RPMI7951 (cell line): ENCODE results near the gene TAF4. TPM values are rescaled to one million over a fixed set of nuclear protein-coding genes. Genes with fewer than 3 reads are reported as not detected.
"Not testable (repeated sequence)": the region's sequence is repeated elsewhere in the genome, so short reads cannot be mapped to it uniquely, and the experiment has no call there.

Source experiments
- DNase-seq: peaks from one replicate; pipeline ENCODE4 v3.0.0-alpha.2; 2012; ENCODE audit warnings: low read depth
- total RNA-seq: library from RNA; depleted of rRNA; stranded (reverse); fragments of >200 nt; shearing (Covaris generic); gene quantifications from 2 replicates; pipeline ENCODE4 v1.2.3, GENCODE V29; 2014

Gene TAF4
- total RNA-seq, 1 experiment from 2014 or later: 6.5 TPM

DNA sequence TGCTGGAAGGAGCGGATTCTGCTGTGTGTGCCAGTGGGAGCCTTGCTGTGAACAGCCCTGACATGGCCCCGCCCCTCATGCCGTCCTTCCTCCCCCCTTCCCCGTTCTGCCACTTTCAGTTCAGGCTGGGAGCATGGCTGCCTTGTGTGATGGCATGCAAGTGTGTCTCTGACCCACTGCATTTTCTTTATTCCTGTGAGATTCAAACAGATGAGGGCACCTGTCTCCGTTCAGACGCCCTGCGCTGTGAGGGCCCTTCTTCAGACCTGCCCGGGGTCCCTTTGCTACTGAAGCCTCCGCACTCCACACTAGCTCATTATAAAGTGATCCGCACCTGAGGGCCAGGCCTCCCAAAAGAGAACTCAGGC is 88.3 kb downstream of the TAF4 start:
- no peak for DNase-seq

DNA sequence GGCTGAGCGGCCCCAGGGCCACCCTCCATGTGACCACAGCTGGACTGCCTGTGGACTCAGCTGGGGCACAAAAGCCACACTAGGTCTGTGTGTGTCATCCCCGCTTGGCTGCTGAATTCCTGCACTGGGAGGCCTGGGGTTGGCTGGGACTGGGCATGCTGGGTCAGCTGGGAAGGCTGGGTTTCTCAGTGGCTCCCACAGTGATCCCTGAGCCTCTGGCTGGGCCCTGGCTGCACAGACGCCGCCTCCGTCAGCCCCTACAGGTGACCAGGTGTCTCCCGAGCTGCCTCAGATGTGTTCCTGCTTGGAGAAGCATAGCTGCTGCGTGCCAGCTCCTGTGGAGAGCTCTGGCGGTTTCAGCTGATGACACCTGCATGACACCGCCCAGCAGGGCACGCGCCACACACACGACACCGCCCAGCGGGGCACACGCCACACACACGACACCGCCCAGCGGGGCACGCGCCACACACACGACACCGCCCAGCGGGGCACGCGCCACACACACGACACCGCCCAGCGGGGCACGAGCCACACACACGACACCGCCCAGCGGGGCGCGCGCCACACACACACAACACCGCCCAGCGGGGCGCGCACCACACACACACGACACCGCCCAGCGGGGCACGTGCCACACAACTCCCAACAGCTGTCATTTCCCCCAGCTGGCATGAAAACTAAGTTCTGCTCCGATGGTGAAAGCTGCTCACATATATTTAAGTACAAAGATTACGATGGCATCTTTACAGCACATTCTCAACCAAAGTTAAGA is 88.8 kb downstream of the TAF4 start:
- DNase-seq: no peak

DNA sequence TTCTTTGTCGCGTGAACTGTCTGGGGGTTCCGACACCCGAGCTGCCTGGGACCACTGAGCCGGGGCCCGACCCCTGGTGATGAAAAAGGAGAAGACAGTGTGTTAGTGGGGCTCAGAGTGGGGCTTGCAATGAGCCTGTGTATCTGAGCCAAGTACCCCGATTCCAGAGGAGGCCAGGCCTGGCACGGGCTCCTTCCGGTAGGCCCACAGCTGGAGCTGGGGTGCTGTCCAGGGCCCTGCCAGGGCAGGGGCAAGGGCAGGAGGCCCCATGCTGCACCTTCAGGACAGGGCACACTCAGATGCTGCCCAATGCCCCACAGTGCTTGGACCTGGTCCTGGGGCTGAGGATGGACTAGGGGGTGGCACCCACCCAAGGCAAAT is 89.4 kb downstream of the TAF4 start:
- no peak for DNase-seq

DNA sequence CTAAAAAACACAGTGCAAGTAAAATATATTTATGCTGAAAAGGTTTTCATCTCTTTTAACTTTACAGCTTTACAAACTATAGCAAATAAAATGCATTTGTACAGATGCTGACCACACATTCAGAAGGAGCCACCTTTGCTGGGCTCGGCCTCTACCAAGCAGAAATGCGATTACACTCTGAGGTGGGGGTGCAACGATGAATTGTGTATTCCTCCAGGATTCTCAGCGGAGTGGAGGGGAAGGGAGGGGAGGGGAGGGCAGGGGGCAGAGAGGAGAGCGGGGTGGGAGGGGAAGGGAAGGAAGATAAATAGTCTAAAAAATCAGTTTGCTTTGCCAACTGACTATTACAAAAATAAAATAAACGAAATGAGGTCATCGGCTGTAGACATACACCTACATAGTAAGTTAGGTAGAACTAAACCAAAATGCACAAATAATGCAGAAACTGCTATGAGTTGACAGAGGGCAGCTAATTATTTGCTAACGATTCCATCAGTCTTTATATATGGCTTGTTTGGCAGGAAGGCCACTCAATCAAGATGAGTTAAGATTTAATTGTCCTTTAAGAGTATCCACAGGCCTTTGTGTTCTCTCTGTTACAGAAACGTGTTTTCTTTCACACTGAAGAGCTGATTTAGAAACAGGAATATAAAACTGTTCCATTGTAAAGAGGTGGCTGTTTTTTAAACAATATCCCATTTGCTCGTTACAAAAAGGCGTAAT is 90.1 kb downstream of the TAF4 start:
- DNase-seq: no peak

DNA sequence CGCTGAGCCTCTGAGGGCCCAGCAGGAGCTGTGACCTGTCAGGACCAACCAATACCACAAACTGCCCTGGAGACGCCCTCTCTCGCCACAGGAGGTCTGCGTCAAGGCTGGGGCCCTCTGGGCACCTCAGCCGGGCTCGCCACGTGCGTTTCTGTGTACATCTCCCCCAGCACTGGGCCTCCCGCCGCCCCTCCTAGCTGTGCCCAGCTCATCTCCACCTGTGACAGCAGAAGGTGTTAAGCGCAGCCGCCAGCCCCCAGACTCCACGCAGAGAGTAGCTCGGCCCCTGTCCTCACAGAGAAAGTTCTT is 91.4 kb downstream of the TAF4 start:
- DNase-seq: no peak

DNA sequence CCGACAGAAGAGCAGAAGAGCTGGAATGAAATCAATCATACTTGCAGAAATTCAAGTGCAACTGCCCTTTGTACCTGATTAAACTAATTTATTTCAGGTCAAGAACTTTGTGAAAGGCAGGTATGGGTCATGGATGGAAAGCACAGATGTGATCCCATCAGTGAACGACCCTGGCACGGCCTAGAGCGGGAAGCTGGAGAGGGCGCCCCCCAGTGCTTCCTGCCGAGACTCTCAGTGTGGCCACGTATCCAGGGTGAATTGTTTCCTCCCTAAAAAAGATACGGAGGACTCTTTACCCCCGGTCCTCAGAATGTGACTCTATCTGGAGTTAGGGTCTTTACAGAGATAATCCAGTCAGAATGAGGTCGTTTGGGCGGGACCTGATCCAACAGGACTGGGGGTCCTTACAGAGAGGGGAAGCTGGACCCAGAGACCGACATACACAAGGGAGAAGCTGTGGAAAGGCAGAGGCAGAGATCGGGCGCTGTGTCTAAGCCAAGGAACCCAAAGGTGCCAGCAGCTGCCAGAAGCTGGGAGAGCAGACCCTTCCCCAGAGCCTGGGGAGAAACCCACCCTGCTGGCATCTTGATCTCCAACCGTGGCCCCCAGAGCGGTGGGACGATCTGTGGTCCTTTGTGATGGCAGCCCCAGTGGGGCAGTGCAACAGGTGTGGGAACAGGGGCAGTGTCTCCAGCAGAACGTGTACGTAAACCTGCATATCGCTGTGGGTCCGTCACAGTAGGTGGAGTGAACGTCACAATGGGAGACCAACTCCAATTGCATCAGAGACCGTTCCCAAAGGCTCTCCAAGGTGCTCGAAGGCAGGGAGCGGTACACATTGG is 91.9 kb downstream of the TAF4 start:
- DNase-seq: no peak

DNA sequence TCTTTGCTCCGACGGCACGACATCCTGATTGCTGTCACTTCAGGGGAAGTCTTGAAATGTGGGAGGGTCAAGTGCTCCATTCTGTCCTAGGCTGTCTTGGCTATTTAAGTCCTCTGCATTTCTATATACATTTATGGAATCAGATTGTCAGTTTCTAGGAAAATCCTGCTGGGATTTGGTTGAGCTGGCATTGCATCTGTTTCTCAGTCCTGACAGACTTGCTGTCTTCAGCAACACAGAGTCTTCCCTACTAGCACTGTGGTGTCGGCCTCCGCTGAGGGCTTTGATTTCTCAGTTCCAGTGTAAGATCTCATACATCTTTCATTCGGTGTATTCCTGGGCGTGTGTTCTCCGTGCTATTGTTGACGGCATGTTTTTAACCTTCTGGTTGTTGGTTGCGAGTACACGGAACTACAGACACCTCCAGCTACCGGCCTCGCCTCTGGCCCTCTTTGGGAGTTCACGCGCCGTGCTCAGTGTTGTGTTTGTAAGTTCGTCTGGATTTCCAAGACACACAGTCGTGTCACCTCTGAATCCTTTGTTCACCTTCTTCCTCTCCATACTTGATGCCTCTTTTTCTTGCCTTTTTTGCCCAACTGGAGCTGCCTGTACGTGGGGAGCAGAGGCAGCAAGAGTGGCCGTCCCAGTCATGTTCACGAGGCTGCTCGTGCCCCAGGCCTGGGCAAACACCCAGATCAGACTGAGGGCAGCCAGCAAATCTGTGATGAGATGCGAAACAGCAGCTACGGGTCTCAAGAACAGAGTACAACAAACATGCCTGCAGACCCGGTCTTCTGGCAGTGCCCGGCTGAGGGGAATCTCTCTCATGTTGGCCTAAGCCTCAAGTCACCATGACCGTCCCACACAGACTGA is 92.8 kb downstream of the TAF4 start:
- no peak for DNase-seq

DNA sequence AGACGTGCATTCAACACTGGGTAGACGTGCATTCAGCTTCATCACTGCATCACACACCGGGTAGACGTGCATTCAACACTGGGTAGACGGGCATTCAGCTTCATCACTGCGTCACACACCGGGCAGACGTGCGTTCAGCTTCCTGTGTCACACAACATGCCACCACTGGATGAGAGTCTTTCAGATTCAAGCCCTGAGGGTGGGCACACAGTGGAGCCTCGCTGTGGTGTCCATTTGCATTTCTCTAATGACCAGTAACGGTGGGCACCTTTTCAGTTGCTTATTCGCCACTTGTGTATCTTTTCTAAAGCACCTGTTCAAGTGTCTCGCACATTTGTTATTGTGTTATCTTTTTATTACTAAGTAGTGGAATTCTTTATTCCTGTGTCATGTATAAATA is 94.1 kb downstream of the TAF4 start:
- DNase-seq: not testable (repeated sequence)

DNA sequence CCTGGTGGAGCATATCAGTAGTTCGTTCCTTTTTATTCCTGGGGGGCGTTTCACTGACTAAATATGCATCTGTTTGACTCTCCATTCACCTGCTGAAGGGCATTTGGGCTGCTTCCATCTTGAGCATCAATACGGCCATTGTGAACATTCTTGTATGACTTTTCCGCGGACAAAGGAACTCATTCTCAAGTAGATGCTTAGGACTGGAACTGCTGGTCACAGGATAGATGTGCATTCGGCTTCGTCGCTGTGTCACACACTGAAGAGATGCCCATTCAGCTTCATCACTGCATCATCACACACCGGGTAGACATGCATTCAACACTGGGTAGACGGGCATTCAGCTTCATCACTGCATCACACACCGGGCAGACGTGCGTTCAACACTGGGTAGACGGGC is 95.3 kb downstream of the TAF4 start:
- DNase-seq: peak; percentile 18

DNA sequence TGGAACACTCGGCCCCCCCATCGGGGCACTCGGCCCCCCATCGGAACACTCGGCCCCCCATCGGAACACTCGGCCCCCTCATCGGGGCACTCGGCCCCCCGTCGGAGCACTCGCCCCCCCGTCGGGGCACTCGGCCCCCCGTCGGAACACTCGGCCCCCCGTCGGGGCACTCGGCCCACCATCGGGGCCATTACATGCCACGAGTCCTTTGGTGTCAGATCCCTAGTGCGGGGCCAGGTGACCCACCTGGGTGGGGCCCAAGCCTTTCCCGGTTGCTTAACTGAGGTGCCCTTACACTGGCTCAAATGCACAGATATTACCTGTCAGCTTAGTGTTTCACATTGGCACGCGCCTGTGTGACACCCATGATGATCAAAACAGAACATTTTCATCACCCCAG is 95.9 kb downstream of the TAF4 start:
- DNase-seq: no peak

DNA sequence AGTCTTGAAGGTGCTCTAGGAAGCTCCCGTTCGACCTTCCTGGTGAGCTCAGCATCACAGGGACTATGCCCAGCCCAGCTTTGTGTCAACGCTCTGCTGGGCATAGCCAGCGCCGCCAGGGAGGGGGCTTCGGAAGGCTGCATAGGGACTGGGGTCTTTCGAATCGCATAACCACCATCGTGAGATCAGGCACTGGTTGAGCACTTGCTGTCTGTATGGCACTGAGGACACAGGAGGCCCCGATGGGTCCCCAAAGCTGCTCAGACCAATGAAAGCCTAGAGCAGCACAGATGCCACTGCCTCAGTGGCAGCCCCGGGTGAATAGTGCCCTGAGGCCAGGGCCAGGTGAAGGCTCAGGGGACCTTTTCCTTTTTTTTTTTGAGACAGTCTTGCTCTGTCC is 96.7 kb downstream of the TAF4 start:
- no peak for DNase-seq

DNA sequence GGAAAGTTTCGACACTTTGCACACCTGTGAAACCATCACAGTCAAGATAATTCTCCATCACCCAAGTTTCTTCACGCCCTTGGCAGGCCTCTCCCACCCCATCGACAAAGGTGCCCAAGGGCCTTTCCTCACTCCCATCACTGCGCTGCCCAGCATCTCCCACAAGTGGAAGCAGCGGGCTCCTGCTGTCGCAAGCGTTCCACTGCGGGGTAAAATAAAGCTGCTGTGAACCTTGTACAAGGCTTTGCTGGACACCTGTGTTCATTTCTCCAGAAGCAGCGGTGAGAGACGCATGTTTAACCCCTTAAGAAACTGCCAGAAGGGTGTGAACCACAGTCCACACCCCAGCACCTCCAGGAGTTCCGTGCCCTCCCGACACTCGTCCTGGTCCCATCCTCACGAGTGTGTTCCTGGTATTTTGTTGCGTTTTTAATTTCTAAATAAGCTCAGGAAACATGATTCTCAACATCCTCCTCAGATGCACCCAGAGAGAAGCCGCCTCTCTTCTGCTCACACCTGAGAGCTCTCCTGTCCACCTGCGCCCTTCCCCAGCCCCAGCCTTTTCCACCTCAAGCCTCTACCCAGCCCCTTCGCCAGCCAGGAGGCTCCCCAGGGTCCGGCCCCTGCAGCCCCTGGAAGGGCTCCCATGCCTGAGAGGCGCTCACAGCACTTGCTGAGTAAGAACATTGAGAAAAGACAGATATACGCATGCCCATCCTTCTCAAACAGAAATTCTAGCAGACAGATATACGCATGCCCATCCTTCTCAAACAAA is 97.5 kb downstream of the TAF4 start:
- DNase-seq: no peak

DNA sequence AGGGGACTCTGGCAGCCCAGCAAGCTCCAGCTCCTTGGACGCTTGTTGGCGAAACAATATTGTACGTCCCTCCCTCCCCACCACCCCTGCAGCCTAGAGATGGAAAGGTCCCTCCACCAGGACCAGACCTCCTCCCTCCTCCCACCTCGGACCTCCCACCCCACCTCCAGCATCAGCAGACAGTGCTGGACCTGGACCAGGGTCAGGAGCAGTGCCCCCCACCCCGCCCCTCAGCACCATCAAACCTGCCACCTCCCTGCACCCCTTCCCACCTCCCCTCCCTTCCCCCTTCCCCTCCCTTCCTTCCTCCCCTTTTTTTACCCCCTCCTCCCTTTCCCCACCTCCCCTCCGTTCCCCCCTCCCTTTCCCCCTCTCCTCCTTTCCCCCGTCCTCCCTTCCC is 98.4 kb downstream of the TAF4 start:
- DNase-seq: no peak

DNA sequence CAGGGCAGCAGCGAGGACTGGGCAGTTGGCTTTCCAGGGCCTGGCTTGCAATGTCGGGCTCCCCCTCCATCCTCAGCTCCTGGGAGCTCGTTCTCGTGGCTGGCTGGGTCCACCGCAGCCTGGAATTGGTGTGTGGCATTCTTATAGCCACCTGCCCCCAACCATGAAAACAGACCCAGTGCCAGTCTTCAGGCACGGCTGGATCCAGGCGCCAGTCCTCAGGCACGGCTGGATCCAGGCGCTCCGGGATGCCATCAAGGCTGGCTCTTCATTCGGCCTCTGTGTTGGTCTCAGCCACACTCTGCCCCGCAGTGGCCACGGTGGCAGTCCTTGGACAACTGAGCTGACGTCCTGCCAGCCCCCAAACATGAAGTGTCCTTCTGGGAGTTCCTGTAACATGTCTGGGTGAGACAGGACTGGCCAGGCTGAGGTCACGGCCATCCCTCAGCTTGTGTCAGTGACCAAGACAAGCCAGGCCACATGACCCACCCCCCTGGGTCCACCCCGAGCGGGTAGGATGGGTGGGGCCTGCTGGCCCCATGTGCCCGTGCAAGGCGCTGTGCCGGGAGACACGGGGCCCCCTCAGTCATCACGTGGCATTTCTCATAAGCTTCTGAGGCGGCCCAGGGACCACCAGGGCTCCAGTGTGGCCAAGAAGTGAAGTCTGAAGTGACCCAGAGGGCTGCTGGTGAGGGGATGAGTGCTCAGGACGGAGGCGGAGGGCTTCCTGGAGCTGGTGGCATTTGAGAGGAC is 99.0 kb downstream of the TAF4 start:
- DNase-seq: no peak

DNA sequence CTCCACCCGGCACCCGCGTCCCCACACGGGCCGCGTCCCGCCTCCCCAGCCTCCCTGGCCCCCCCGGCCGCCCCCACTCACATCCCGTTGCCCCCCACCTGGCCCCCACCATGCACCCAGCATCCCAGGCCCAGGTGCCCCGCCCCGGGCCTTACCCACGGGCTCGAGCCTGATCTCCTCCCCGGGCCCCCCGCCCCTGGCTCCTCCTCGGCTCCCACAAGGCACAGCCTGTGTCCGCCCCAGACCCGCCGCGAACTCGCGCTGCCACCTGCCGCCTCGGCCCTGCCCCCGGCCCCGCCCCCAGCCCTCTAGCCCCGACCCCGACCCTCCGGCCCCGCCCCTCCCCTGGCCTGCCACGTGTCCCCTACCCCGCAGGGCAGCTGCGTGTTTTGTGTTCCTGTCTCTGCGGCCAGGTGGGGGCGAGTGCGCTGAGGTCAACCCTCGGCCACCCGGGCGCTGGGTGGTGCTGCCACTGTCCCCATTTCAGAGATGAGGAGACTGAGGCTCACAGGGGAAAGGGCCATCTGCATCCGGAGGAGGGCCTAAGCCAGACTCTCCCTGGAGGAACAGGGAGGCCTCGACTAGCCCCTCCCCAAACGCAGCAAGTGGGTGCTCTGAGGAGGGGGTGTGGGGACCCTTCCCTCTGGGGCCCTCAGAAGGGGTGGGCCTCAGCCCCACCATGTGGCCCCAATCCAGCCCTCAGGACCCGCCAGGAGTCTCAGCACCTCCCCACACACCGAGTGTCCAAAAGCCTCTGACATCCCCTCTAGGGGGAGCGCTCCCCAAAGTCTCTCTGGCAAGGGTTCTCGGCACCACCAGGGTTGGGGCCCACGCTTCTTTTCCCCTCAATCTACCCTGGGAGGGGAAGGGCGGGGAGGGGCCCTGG is 99.8 kb downstream of the TAF4 start:
- no peak for DNase-seq

DNA sequence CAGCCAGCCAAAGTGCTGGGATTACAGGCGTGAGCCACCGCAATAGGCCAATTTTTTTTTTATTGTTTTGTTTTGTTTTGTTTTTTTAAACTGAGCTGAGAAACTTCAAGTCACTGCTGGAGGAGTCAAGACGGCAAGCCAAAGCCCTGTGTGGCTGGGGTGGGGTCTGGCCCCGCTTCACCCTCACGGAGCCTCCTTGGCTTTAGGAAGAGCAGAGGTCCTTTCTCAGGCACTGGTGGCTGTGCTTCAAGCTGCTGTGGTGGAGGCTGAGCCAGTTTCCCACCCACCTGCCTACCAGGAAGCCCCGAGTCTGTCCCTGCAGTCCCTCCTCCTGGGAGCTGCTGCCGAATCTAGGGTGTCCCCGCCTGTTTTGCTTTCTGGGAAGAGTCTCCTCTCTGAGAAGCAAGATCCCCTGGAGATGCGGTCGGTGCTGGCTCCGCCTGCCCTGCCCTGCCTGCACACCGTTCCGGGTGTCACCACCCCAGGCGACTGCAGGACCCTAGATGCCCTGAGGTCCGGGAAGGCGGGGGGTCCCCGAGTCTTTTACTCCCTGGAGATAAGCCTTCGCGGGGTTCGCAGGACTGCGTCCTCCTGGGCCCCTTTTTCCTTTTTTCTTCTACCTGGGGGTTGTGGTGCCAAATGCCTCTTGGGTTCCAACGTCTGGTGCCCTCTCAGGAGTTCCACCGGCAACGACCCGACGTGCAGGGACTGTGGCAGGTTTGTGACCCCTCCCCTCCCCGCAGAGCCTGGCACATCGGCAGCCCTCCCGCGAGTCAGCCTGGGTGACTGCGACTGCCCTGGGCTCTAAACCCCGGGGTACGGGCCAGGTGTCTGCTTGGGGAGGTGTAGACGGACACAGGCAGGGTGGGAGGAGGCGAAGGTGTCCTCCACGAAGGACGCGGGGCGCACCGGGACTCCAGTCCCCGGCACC is 100.7 kb downstream of the TAF4 start:
- DNase-seq: no peak

DNA sequence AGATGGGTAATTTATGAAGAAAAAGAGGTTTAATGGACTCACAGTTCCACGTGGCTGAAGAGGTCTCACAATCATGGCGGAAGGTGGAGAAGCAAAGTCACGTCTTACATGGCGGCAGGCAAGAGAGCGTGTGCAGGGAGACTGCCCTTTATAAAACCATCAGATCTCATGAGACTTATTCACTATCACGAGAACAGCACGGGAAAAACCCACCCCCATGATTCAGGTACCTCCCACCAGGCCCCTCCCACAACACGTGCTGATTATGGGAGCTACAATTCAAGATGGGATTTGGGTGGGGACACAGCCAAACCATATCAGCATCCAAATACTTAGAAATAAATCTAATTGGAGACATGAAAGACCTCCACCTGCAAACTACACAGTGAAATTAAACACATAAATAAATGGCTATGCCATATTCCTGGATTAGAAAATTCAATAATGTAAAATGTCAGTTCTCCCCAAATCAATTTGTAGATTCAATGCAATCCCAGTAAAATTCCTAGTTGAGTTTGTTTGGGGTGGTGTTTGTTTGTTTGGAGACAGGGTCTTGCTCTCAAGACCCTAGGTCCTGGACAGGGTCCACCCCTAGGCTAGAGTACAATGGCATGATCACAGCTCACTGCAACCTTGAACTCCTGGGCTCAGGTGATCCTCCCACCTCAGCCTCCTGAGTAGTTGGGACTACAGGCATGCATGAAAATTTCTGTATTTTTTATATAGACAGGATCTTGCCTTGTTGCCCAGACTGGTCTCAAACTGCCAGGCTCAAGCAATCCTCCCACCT is 101.6 kb downstream of the TAF4 start:
- DNase-seq: no peak
